Erythroblast (primary cell): ENCODE results near the gene ASMTL.

Experiments
- GATA1 ChIP-seq: IDR thresholded peaks from 2 replicates; pipeline ENCODE4 v1.6.1; 2011; ENCODE audit warnings: low read depth, mild to moderate bottlenecking, control low read depth, low read length, moderate library complexity
- POLR2A ChIP-seq: IDR thresholded peaks from 2 replicates; pipeline ENCODE4 v1.6.1; 2011; ENCODE audit warnings: mild to moderate bottlenecking, low read length

GRCh38 chrX:1442016-1442665, 10.6 kb downstream of the ASMTL start:
- no peak for TF ChIP-seq POLR2A
- TF ChIP-seq GATA1: no peak
